A673 (cell line): ENCODE measurements around the gene CARD19. TPM values are rescaled to one million over a fixed set of nuclear protein-coding genes. Genes with fewer than 3 reads are reported as not detected.

Source experiments
- BruUV-seq: library from RNA; stranded (reverse); fragments of 400-500 nt; replicated peaks from 2 replicates; lab custom pipeline; 2021; lab: Mats Ljungman, UMichigan
- CTCF ChIA-PET: fragments of 300-600 bp; sonication (Branson Sonifier 250); formaldehyde crosslinking; loops from one replicate; lab custom pipeline; 2022; ENCODE audit warnings: antibody characterized with exemption; lab: Charles Lee
- POLR2A ChIA-PET: fragments of 300-600 bp; sonication (Branson Sonifier 250); formaldehyde crosslinking; loops from one replicate; lab custom pipeline; 2022; ENCODE audit warnings: antibody characterized with exemption; ENCODE audit not compliant: low non-redundant PET; lab: Charles Lee
- DNase-seq: peaks from one replicate; pipeline ENCODE4 v3.0.0-alpha.2; 2015; ENCODE audit warnings: low spot score
- H3K27ac ChIP-seq: fragments of 200-600 bp; sonication (generic); 2 replicates; pipeline ENCODE4 v1.5.1; 2016; ENCODE audit warnings: mixed run types, low read depth, mild to moderate bottlenecking, mixed read lengths, antibody characterized with exemption, low read length; ENCODE audit not compliant: poor library complexity, severe bottlenecking
- H3K27me3 ChIP-seq: fragments of 200-600 bp; sonication (generic); replicated peaks from 2 replicates; pipeline ENCODE4 v1.6.1; 2017; ENCODE audit warnings: mixed run types, low read depth, mild to moderate bottlenecking, mixed read lengths, antibody characterized with exemption, low read length; ENCODE audit not compliant: insufficient read depth, poor library complexity
- H3K36me3 ChIP-seq: fragments of 200-600 bp; sonication (generic); 2 replicates; pipeline ENCODE4 v1.6.1; 2016; ENCODE audit warnings: mixed run types, mild to moderate bottlenecking, mixed read lengths, antibody characterized with exemption, low read length; ENCODE audit not compliant: insufficient read depth, poor library complexity, severe bottlenecking
- H3K4me1 ChIP-seq: fragments of 200-600 bp; sonication (generic); 2 replicates; pipeline ENCODE4 v1.6.1; 2017; ENCODE audit warnings: mixed run types, mild to moderate bottlenecking, mixed read lengths, antibody characterized with exemption, low read length; ENCODE audit not compliant: insufficient read depth, poor library complexity, severe bottlenecking
- H3K4me3 ChIP-seq: fragments of 200-600 bp; sonication (generic); 2 replicates; pipeline ENCODE4 v1.5.1; 2016; ENCODE audit warnings: low read depth, mixed run types, mild to moderate bottlenecking, mixed read lengths, low read length; ENCODE audit not compliant: poor library complexity, severe bottlenecking
- H3K9me3 ChIP-seq: fragments of 200-600 bp; sonication (generic); 2 replicates; pipeline ENCODE4 v1.6.1; 2016; ENCODE audit warnings: mixed run types, low read depth, mild to moderate bottlenecking, mixed read lengths, antibody characterized with exemption, low read length; ENCODE audit not compliant: poor library complexity, severe bottlenecking
- EZH2 ChIP-seq: fragments of 200-600 bp; sonication (generic); IDR thresholded peaks from 2 replicates; pipeline ENCODE4 v1.6.1; 2017; ENCODE audit warnings: borderline replicate concordance, low read depth, mild to moderate bottlenecking, mixed read lengths, antibody characterized with exemption, low read length; ENCODE audit not compliant: poor library complexity, severe bottlenecking
- intact Hi-C: fragments of 100-400 bp; cut with micrococcal nuclease; formaldehyde crosslinking; loops from one replicate; pipeline ENCODE4 v1.10.0; 2022; ENCODE audit not compliant: unreplicated experiment
- total RNA-seq: library from RNA; stranded (reverse); gene quantifications from 2 replicates; pipeline ENCODE4 v1.2.3, GENCODE V29; 2021
- TF ChIP-seq, protein P1 (sequence below): fragments of 300-800, 200-600 bp; sonication (generic); conservative IDR thresholded peaks from 2 replicates; pipeline ENCODE4 v1.5.1; 2017; ENCODE audit warnings: low read depth, mild to moderate bottlenecking, antibody characterized with exemption, low read length, moderate library complexity, mixed read lengths

The CARD19 gene
- total RNA-seq, 1 experiment from 2014 or later: 12.2 TPM

DNA sequence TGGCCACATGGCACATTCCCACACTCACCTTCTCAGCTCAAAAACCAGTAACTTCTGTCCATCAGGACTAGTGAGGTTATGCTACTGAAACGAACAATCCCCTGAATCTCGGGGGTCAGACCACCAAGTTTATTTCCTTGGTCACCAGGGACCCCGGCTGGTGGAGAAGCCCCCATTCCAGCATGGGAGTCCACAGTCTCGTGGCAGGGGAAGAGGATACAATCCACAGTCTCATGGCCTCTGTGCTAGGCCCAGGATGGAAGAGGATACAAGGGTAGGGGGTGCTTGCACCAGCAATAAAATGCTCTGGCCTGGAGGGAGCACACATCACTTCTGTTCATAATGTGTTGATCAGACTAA is 7.4 kb upstream of the CARD19 start:
- intact Hi-C loops: no loop called here
- ChIA-PET CTCF (interaction anchor here (0.6 kb wide), 1 partner anchor 360 kb away, joined by 4 read pairs; no protein-coding TSS in a partner anchor), POLR2A (no interaction called here)
- DNase-seq: no peak
- Histone ChIP-seq H3K4me1 (peaks cover 5% of the 10 kb centered on the region), H3K36me3 (no peaks in the 10 kb centered on the region), H3K9me3 (no peaks in the 10 kb centered on the region), H3K27ac (no peak overlapping the region), H3K4me3 (no peak overlapping the region), H3K27me3 (no peaks in the 10 kb centered on the region)
- no TSS peak for BruUV-seq
- TF ChIP-seq, protein P1, sequence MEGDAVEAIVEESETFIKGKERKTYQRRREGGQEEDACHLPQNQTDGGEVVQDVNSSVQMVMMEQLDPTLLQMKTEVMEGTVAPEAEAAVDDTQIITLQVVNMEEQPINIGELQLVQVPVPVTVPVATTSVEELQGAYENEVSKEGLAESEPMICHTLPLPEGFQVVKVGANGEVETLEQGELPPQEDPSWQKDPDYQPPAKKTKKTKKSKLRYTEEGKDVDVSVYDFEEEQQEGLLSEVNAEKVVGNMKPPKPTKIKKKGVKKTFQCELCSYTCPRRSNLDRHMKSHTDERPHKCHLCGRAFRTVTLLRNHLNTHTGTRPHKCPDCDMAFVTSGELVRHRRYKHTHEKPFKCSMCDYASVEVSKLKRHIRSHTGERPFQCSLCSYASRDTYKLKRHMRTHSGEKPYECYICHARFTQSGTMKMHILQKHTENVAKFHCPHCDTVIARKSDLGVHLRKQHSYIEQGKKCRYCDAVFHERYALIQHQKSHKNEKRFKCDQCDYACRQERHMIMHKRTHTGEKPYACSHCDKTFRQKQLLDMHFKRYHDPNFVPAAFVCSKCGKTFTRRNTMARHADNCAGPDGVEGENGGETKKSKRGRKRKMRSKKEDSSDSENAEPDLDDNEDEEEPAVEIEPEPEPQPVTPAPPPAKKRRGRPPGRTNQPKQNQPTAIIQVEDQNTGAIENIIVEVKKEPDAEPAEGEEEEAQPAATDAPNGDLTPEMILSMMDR: no peak
- TF ChIP-seq EZH2: no peak

DNA sequence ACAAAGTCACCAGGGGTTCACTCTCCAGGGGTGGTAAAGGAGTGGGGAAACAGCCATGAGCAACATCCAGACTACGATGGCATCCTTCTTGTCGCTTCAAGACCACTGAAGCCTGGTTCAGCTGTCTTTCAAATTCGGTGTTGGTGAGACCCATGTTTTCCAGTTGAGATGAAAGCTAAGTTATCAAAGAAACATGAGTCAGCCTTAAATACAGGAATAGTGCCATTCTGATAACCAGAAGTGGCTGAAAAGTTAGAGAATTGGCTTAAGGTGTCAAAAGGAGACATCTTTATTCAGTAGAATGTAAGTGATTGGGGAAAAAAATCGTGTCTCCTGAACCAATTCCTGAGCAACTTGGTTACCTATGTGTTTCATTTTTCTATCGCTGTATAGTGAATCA is 7.0 kb upstream of the CARD19 start:
- DNase-seq: no peak
- no peaks in the 10 kb centered on the region for H3K27me3 ChIP-seq
- no TSS peak for BruUV-seq
- no peaks in the 10 kb centered on the region for H3K9me3 ChIP-seq
- ChIA-PET POLR2A (no interaction called here), CTCF (no interaction called here)
- TF ChIP-seq, protein P1: no peak
- TF ChIP-seq EZH2: no peak
- no peaks in the 10 kb centered on the region for H3K36me3 ChIP-seq
- no peak overlapping the region for H3K4me3 ChIP-seq
- intact Hi-C loops: no loop called here
- peaks cover 7% of the 10 kb centered on the region for H3K4me1 ChIP-seq
- H3K27ac ChIP-seq: no peak overlapping the region

DNA sequence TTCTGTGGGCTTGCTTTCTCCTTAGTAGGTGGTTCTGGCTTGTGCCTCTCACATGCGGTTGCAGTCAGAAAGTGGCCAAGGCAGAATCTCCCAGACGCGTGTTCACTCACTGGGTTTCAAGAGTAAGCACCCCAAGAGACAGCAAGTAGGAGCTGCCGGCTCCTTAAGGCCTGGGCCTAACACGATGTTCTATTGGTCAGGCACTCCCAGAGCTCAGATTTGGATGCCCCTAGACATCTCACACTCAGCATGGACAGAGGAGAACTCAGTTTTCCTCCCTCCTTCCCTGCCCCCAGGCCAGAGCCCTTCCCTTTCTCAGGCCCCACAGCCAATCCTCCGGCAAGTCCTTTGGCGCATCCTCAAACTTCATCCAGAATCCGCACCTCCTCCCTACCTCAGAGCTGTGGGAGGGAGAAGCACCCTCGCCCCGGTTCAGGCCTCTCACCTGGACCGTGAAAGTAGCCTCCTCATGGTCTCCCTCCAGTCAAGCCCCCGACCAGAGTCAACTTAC is 6.5 kb upstream of the CARD19 start:
- Histone ChIP-seq H3K4me1 (peaks cover 7% of the 10 kb centered on the region), H3K4me3 (no peak overlapping the region), H3K27ac (no peak overlapping the region), H3K36me3 (no peaks in the 10 kb centered on the region), H3K27me3 (no peaks in the 10 kb centered on the region), H3K9me3 (no peaks in the 10 kb centered on the region)
- intact Hi-C loops: no loop called here
- ChIA-PET POLR2A (no interaction called here), CTCF (no interaction called here)
- no TSS peak for BruUV-seq
- TF ChIP-seq EZH2: no peak
- TF ChIP-seq, protein P1: no peak
- DNase-seq: no peak
